H9 (cell line): ENCODE results near the gene ZNF618. TPM values are rescaled to one million over a fixed set of nuclear protein-coding genes. Genes with fewer than 3 reads are reported as not detected.
A peak's percentile ranks its signal among the peaks of the same experiment; 100 is the strongest.

Source experiments
- DNase-seq: peaks from one replicate; pipeline ENCODE4 v3.0.0-alpha.2; 2017
- H2AFZ ChIP-seq: one replicate; pipeline ENCODE4 v1.6.1; 2013; ENCODE audit warnings: mild to moderate bottlenecking, low read length, control low read depth, moderate library complexity
- H2AK5ac ChIP-seq: 2 replicates; pipeline ENCODE4 v1.6.1; 2013; ENCODE audit warnings: low read length, control low read depth, mixed read lengths; ENCODE audit not compliant: insufficient read length
- H2BK120ac ChIP-seq: one replicate; pipeline ENCODE4 v1.6.1; 2013; ENCODE audit warnings: low read depth, mild to moderate bottlenecking, low read length, control low read depth, inconsistent platforms; ENCODE audit not compliant: poor library complexity, severe bottlenecking
- H2BK12ac ChIP-seq: 2 replicates; pipeline ENCODE4 v1.6.1; 2013; ENCODE audit warnings: low read length, control low read depth, mixed read lengths, low read depth; ENCODE audit not compliant: insufficient read length
- H2BK15ac ChIP-seq: 2 replicates; pipeline ENCODE4 v1.6.1; 2013; ENCODE audit warnings: low read depth, low read length, control low read depth
- H2BK20ac ChIP-seq: one replicate; pipeline ENCODE4 v1.6.1; 2013; ENCODE audit warnings: low read depth, mild to moderate bottlenecking, low read length, control low read depth, inconsistent platforms; ENCODE audit not compliant: poor library complexity, severe bottlenecking
- H2BK5ac ChIP-seq: 2 replicates; pipeline ENCODE4 v1.6.1; 2013; ENCODE audit warnings: low read length, control low read depth, mixed read lengths; ENCODE audit not compliant: insufficient read length
- H3K14ac ChIP-seq: 2 replicates; pipeline ENCODE4 v1.6.1; 2013; ENCODE audit warnings: low read length, control low read depth; ENCODE audit not compliant: insufficient read depth
- H3K18ac ChIP-seq: 2 replicates; pipeline ENCODE4 v1.6.1; 2013; ENCODE audit warnings: low read depth, mild to moderate bottlenecking, mixed read lengths, low read length, control low read depth; ENCODE audit not compliant: insufficient read length
- H3K23ac ChIP-seq: 2 replicates; pipeline ENCODE4 v1.6.1; 2013; ENCODE audit warnings: low read length, control low read depth, mixed read lengths, low read depth; ENCODE audit not compliant: insufficient read length
- H3K23me2 ChIP-seq: 2 replicates; pipeline ENCODE4 v1.6.1; 2013; ENCODE audit warnings: low read depth, mild to moderate bottlenecking, mixed read lengths, low read length, control low read depth; ENCODE audit not compliant: insufficient read length, poor library complexity, severe bottlenecking
- H3K27ac ChIP-seq: 2 replicates; pipeline ENCODE4 v1.5.1; 2013; ENCODE audit warnings: low read length, control low read depth, mixed read lengths, low read depth; ENCODE audit not compliant: insufficient read length
- H3K27me3 ChIP-seq: 2 replicates; pipeline ENCODE4 v1.6.1; 2013; ENCODE audit warnings: low read length, control low read depth, inconsistent platforms; ENCODE audit not compliant: insufficient read depth
- H3K4ac ChIP-seq: 2 replicates; pipeline ENCODE4 v1.6.1; 2013; ENCODE audit warnings: low read depth, mild to moderate bottlenecking, control low read depth, inconsistent platforms, low read length, moderate library complexity
- H3K4me1 ChIP-seq: 2 replicates; pipeline ENCODE4 v1.6.1; 2013; ENCODE audit warnings: low read length, control low read depth, inconsistent platforms; ENCODE audit not compliant: insufficient read depth
- H3K4me2 ChIP-seq: 2 replicates; pipeline ENCODE4 v1.6.1; 2013; ENCODE audit warnings: low read length, control low read depth, mixed read lengths; ENCODE audit not compliant: insufficient read length, insufficient read depth
- H3K56ac ChIP-seq: 2 replicates; pipeline ENCODE4 v1.6.1; 2013; ENCODE audit warnings: low read depth, mild to moderate bottlenecking, mixed read lengths, low read length, control low read depth; ENCODE audit not compliant: insufficient read length
- H3K79me1 ChIP-seq: 2 replicates; pipeline ENCODE4 v1.6.1; 2013; ENCODE audit warnings: low read depth, mild to moderate bottlenecking, moderate library complexity, low read length, control low read depth, inconsistent platforms; ENCODE audit not compliant: insufficient read depth, poor library complexity, severe bottlenecking
- H3K79me2 ChIP-seq: 2 replicates; pipeline ENCODE4 v1.6.1; 2013; ENCODE audit warnings: low read length, control low read depth, inconsistent platforms; ENCODE audit not compliant: insufficient read depth
- H3K9ac ChIP-seq: 2 replicates; pipeline ENCODE4 v1.6.1; 2013; ENCODE audit warnings: low read length, control low read depth, mixed read lengths; ENCODE audit not compliant: insufficient read length; ENCODE audit errors: extremely low read depth
- H3K9me3 ChIP-seq: one replicate; pipeline ENCODE4 v1.6.1; 2013; ENCODE audit warnings: low read depth, low read length, inconsistent platforms; ENCODE audit not compliant: control insufficient read depth
- H3T11ph ChIP-seq: one replicate; pipeline ENCODE4 v1.6.1; 2013; ENCODE audit warnings: mild to moderate bottlenecking, low read length, control low read depth, inconsistent platforms
- H4K20me1 ChIP-seq: one replicate; pipeline ENCODE4 v1.6.1; 2013; ENCODE audit not compliant: control insufficient read depth, insufficient read length, insufficient read depth
- H4K5ac ChIP-seq: 2 replicates; pipeline ENCODE4 v1.6.1; 2013; ENCODE audit warnings: low read depth, mild to moderate bottlenecking, mixed read lengths, low read length, control low read depth; ENCODE audit not compliant: insufficient read length
- H4K8ac ChIP-seq: replicated peaks from 2 replicates; pipeline ENCODE4 v1.6.1; 2013; ENCODE audit warnings: low read length, control low read depth, mixed read lengths, low read depth; ENCODE audit not compliant: insufficient read length
- H4K91ac ChIP-seq: 2 replicates; pipeline ENCODE4 v1.6.1; 2013; ENCODE audit warnings: low read depth, mild to moderate bottlenecking, moderate library complexity, mixed read lengths, low read length, control low read depth; ENCODE audit not compliant: insufficient read length
- H3K27ac Mint-ChIP-seq, 3 experiments: 2 replicates in 2 of 3; 3 replicates in 1 of 3; pipeline ENCODE4 v1.8.0; 2020 to 2021; ENCODE audit warnings: mixed read lengths in 3 of 3, mild to moderate bottlenecking in 1 of 3, moderate library complexity in 1 of 3
- H3K27me3 Mint-ChIP-seq: 2 replicates; pipeline ENCODE4 v1.8.0; 2021; ENCODE audit warnings: low read depth, mild to moderate bottlenecking, moderate library complexity, mixed read lengths
- H3K36me3 Mint-ChIP-seq, 3 experiments: 2 replicates in 2 of 3; 3 replicates in 1 of 3; pipeline ENCODE4 v1.8.0; 2020 to 2021; ENCODE audit warnings: low read depth in 3 of 3, mixed read lengths in 3 of 3; ENCODE audit not compliant: insufficient read depth in 1 of 3
- H3K4me1 Mint-ChIP-seq, 2 experiments: 2 replicates each; pipeline ENCODE4 v1.8.0; 2020; ENCODE audit warnings: mixed read lengths in 2 of 2
- H3K4me3 Mint-ChIP-seq, 2 experiments: 2 replicates in 1 of 2; 3 replicates in 1 of 2; pipeline ENCODE4 v1.8.0; 2020 to 2021; ENCODE audit warnings: mild to moderate bottlenecking in 2 of 2, mixed read lengths in 2 of 2, moderate library complexity in 1 of 2
- H3K9me3 Mint-ChIP-seq, 2 experiments: 2 replicates in 1 of 2; 3 replicates in 1 of 2; pipeline ENCODE4 v1.8.0; 2020; ENCODE audit warnings: mild to moderate bottlenecking in 2 of 2, mixed read lengths in 2 of 2, moderate library complexity in 1 of 2
- WGBS: extraction: QIAGEN DNeasy Blood & Tissue Kit; methylation state at CpG from one replicate; pipeline ENCODE4 v1.1.7; 2013; ENCODE audit warnings: missing lambda C conversion rate, low lambda C conversion rate, mixed read lengths; ENCODE audit not compliant: insufficient read length; ENCODE audit errors: extremely low coverage; 5-methylcytosine and 5-hydroxymethylcytosine counted together
- total RNA-seq: library from RNA; stranded (reverse); gene quantifications from 2 replicates; pipeline ENCODE4 v1.2.1, GENCODE V29; 2021
- TF ChIP-seq, protein P1 (sequence below): fragments of 200-600 bp; sonication (generic); conservative IDR thresholded peaks from 3 replicates; pipeline ENCODE4 v1.8.0; 2021; ENCODE audit warnings: antibody characterized with exemption, mild to moderate bottlenecking

ZNF618 gene
- total RNA-seq, 1 experiment from 2014 or later: 13.6 TPM

DNA sequence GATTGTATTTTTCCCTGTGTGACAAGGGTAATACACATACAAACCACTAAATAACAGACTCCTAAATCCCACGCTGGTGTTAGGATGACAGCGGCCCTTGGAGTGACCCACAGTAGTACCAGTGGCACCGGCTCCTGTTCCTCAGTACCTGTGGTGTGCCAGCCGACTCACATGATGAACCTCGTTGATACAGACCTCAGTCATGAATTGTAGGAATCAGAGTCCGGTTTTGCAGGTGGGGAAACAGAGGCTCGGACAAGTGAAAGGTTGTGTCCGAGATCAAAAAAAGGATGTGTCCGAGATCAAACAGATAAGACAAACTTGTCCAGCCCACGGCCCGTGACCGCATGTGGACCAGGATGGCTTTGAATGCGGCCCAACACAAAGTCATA is 124.0 kb downstream of the ZNF618 start:
- Histone ChIP-seq H3K79me2 (no peaks in the 10 kb centered on the region), H4K91ac (no peak overlapping the region), H3K4ac (no peak overlapping the region), H3K23ac (no peak overlapping the region), H2AFZ (no peak overlapping the region), H2BK20ac (no peak overlapping the region), H3T11ph (no peak overlapping the region), H4K8ac (no peak overlapping the region), H2BK5ac (no peak overlapping the region), H3K9ac (no peak overlapping the region), H2BK12ac (no peak overlapping the region), H3K56ac (no peak overlapping the region), H3K9me3 (no peaks in the 10 kb centered on the region), H3K4me1 (no peaks in the 10 kb centered on the region), H3K14ac (no peak overlapping the region), H3K23me2 (peaks cover 3% of the 10 kb centered on the region), H3K18ac (no peak overlapping the region), H2BK120ac (no peak overlapping the region), H4K5ac (no peak overlapping the region), H2AK5ac (no peak overlapping the region), H2BK15ac (no peak overlapping the region), H3K27ac (no peak overlapping the region), H3K27me3 (no peaks in the 10 kb centered on the region), H4K20me1 (no peaks in the 10 kb centered on the region), H3K4me2 (no peak overlapping the region), H3K79me1 (no peaks in the 10 kb centered on the region)
- TF ChIP-seq, protein P1, sequence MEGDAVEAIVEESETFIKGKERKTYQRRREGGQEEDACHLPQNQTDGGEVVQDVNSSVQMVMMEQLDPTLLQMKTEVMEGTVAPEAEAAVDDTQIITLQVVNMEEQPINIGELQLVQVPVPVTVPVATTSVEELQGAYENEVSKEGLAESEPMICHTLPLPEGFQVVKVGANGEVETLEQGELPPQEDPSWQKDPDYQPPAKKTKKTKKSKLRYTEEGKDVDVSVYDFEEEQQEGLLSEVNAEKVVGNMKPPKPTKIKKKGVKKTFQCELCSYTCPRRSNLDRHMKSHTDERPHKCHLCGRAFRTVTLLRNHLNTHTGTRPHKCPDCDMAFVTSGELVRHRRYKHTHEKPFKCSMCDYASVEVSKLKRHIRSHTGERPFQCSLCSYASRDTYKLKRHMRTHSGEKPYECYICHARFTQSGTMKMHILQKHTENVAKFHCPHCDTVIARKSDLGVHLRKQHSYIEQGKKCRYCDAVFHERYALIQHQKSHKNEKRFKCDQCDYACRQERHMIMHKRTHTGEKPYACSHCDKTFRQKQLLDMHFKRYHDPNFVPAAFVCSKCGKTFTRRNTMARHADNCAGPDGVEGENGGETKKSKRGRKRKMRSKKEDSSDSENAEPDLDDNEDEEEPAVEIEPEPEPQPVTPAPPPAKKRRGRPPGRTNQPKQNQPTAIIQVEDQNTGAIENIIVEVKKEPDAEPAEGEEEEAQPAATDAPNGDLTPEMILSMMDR: no peak
- H3K9me3 Mint-ChIP-seq: no peaks in the 10 kb centered on the region
- H3K36me3 Mint-ChIP-seq: peaks cover 0 to 23% (median 9%) of the 10 kb centered on the region in 3 experiments; a peak in 5 of 7 replicates
- WGBS: no CpG with 5 or more reads among the region's 13 CpGs
- H3K4me1 Mint-ChIP-seq: 0 out of 4 replicates have a peak, but pooled peaks cover 0 to 2% of the 10 kb centered on the region in 2 experiments
- H3K4me3 Mint-ChIP-seq: no peak overlapping the region
- H3K27me3 Mint-ChIP-seq: no peaks in the 10 kb centered on the region
- H3K27ac Mint-ChIP-seq: no peak overlapping the region; a peak in 1 of 7 replicates
- DNase-seq: peak; percentile 9
